Activated CD4-positive, alpha-beta T cell treated with anti-CD3 and anti-CD28 coated beads, Interleukin-2, Interleukin-6, amounts not matched to agents 100 ng/mL and 50 ng/mL, durations not matched to agents 16 hours and 8 hours (primary cell): ENCODE measurements around the gene MSMO1.

Experiments
- DNase-seq: peaks from one replicate; pipeline ENCODE4 v3.0.0-alpha.2; 2020

The MSMO1 gene

GRCh38 chr4:165361810-165362209 lies 34.3 kb downstream of the MSMO1 start:
- no peak for DNase-seq

GRCh38 chr4:165364452-165365080 lies 37.1 kb downstream of the MSMO1 start:
- DNase-seq, result no peak

GRCh38 chr4:165367040-165367439 lies 39.6 kb downstream of the MSMO1 start:
- DNase-seq, result no peak

GRCh38 chr4:165368114-165368513 lies 40.6 kb downstream of the MSMO1 start:
- no peak for DNase-seq

- DNase-seq, result no peak
These were observed 41.1 kb downstream of the MSMO1 start for GRCh38 chr4:165368567-165368966.

GRCh38 chr4:165369522-165369921 lies 42.1 kb downstream of the MSMO1 start:
- DNase-seq, result no peak

- DNase-seq, result no peak
These were observed 43.1 kb downstream of the MSMO1 start for GRCh38 chr4:165370530-165370929.

GRCh38 chr4:165375465-165375864 lies 48.0 kb downstream of the MSMO1 start:
- DNase-seq, result no peak

- DNase-seq, result no peak
These were observed 50.9 kb downstream of the MSMO1 start for GRCh38 chr4:165378398-165378744.

GRCh38 chr4:165378745-165379677 lies 51.5 kb downstream of the MSMO1 start, which contains the start of gene CPE:
Gene CPE (plus strand): TSS chr4:165379008. CDS start chr4:165379222, 214 bp downstream.
- DNase-seq, result peak; percentile 60

GRCh38 chr4:165379678-165380064 lies 52.2 kb downstream of the MSMO1 start:
- no peak for DNase-seq

- no peak for DNase-seq
These were observed 53.3 kb downstream of the MSMO1 start for GRCh38 chr4:165380805-165381204.

GRCh38 chr4:165381821-165382373 lies 54.4 kb downstream of the MSMO1 start:
- DNase-seq, result no peak

- no peak for DNase-seq
These were observed 55.2 kb downstream of the MSMO1 start for GRCh38 chr4:165382640-165383039.

GRCh38 chr4:165383591-165384073 lies 56.2 kb downstream of the MSMO1 start:
- DNase-seq, result no peak

- DNase-seq, result no peak
These were observed 56.7 kb downstream of the MSMO1 start for GRCh38 chr4:165384186-165384585.

- no peak for DNase-seq
These were observed 57.1 kb downstream of the MSMO1 start for GRCh38 chr4:165384598-165384997.

- DNase-seq, result no peak
These were observed 57.7 kb downstream of the MSMO1 start for GRCh38 chr4:165385126-165385525.

- no peak for DNase-seq
These were observed 58.9 kb downstream of the MSMO1 start for GRCh38 chr4:165386328-165386727.

- DNase-seq, result no peak
These were observed 61.3 kb downstream of the MSMO1 start for GRCh38 chr4:165388756-165389155.
